Esophagus mucosa (tissue), 1 donor: ENCODE results near the gene QARS1. TPM values are rescaled to one million over a fixed set of nuclear protein-coding genes. Genes with fewer than 3 reads are reported as not detected.

Source experiments
- ATAC-seq: fragments of 200-7000 bp; cut with Tn5 transposase; one replicate; pipeline ENCODE4 v1.9.1; 2020
- total RNA-seq: library from RNA; stranded (reverse); gene quantifications from one replicate; pipeline ENCODE4 v1.2.4, GENCODE V29; 2023
- donor health status: DM: yes; HTN: yes; CAD: no.

Gene QARS1
- total RNA-seq, 1 donor from 2014 or later = 252 TPM

DNA sequence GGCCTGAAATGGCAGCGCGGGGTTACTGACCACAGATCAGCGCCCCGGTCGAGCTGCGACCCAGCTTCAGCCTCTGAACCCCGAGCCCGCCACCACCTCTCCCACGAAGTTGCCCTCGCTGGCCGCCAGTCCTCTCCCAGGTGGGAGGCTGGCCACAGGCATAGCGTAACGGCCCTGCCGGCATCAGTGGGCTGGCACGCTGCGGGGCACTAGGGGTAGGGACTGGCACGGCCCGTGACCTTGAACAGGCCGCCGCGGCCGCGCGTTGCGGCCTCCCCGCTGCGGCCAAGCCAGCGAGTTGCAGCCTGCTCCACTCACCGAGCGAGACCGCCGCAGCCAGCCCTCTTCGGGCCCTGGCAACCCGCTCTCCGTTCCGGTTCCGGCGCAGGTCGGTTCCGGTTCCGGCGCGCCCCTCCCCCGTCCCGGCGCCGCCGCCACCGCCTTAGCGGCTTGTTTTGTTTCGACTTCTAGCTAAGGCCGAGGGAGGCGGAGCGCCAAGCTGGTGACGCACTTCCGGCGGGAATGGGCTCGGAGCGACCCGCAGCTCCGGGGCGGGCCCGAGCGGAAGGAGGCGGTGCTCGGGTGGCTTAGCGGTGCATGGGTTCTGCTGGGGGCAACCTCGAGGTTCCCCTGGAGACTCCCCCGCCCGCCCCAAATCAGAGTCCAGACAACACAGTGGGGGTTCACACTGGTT lies 16.0 kb upstream of the QARS1 start, which contains the start of gene USP19:
Gene USP19, minus strand, starts transcription at position 386 of the 694 bp plus-strand sequence. CDS start 1,678 bp downstream, outside the sequence.
- ATAC-seq = peak; percentile 87

DNA sequence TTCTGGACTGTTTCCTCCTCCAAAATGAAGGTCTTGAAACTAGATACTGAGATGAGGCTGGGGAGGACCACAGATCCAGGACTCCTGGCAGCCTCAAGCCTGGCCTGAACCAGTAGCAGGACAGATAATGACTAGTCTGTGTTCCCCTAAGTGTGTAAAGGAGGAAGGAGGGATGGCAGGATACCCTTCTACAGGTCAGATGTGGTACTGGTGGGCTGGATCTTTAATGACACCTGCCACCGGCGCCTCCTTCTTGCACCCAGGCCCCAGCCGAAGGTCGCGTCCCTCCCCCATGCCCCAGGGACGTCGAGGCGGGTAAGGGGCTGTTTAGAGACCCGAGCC lies 15.5 kb upstream of the QARS1 start:
- peak; percentile 0 for ATAC-seq

DNA sequence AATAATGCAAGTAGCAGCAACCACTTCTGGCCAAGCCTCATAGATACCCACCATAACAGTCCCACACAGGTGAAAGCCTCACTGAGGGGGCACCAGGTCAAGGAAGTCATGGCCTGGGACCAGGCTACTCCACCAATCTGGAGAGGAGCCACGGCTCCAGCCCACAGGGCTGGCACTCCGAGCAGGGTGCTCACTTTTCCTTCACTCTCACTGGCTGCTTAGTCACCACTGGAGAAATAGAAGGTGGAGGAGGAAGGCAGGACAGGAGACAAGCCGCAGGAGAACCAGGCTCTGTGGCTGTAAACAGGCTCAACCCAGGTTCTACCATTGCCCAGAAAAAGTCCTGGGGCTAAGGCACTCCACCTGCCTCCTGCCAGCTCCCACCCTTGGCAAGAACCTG lies 14.9 kb upstream of the QARS1 start:
- ATAC-seq = peak; percentile 31

DNA sequence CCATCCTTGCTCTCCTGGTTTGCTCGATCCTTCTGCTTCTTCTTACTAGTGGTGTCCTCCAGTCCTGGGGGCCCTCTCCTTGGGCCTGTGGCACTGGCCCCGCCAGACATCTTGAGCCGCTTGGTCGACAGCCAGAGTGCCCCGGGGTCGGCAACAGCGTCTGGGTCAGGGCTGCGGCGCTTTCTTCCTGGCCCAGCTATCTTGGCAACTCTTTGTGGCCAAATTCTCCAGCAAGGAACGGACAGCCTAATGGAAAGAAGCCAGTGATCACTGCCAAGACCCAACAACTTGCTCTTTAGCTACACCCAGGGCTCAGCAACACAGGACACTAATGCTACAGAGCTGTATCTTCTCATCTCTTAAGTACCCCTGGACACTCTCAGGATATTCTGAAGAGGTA lies 14.5 kb upstream of the QARS1 start:
- ATAC-seq = no peak

DNA sequence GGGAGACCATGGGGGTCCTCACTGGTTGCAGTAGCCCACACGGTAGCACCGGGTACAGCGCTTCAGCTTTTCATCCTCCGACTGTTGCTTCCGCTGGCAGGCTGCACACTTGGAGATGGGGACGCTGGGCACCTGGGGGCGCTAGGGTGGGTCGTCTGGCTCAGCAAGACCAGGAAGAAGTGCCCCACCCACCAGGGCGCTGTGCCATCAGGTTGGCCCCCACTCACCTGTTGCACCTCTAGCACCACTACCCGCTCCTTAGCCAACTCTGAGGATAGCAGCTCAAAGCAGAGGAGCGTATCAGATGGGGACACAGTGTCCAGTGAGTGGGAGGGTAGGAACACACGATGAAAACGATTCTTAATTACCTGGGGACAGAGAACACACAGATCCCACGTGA lies 7.7 kb upstream of the QARS1 start:
- ATAC-seq = no peak

- no peak for ATAC-seq
Measured at GRCh38 chr3:49111347-49111746, 6.8 kb upstream of the QARS1 start.

DNA sequence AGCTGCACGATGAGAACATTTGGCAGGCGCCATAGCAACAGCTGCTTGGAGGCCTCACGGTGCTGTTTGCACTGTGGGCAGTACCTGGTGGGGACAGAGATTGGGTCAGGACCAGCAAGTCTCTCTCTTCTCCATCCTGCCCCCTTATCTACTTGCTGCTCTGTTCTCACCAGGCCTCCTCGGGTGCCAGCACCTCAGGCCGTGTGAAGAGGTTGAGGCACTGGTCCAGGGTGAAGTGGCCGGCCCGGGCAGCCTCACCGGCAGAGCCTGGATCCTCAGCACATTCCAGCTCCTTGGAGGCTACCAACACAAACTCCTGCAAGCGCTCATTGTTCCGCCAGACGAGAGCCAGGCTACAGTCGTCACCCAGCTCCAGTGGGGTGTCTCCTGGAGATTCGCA lies 6.2 kb upstream of the QARS1 start:
- ATAC-seq = no peak

GRCh38 chr3:49108346-49108745 lies 3.8 kb upstream of the QARS1 start:
- ATAC-seq = no peak

DNA sequence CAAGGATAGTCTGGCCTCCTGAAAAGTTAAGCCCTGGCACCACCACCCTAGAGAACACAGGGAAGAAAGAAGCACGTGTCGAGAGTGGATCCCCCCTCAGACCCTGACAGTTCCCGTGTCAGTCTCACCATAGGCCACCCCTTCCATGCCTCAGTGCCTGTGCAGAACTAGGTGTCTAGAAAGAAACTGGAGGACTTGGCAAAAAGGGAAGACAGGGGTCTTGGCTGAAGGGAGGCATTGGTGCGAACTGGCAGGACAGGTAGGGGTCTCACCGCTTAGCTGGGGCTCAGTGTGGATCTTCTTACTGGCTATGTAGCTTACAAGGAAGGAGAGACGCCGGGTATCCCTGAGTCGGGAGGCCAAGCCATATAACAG lies 518 bp downstream of the QARS1 start:
- no peak for ATAC-seq

- ATAC-seq = no peak
Measured at GRCh38 chr3:49100046-49100615, 4.4 kb downstream of the QARS1 start.

DNA sequence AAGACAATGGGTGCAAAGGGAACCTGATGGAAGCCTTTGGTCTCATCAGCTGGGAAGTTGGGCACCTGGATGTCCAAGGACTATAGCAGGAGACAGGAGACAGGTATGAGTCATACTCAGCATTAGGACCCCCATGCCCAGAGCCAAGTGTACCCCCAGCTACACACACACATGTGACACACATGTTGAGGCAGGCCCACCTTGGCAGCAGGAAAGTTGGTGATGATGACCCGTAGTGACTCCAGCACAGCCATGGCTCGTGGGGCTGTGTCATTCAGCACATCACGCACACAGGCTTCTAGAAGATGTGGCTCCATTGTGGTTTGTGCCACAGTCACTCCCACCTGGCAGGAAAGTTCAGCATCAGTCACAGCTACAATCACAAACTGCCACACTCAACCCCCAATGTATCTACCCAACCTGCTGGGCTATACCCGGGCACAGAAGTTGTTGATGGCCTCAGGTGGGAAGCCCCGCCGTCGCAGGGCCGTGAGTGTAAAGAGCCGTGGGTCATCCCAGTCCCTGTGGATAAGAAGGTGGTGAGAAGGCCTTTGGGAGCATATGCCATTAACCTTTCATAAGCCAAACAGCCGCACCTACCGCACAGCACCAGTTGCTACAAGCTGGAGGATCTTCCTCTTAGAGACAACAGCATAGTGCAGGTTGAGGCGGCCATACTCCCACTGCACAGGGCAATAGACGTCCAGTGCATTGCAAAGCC lies 5.5 kb downstream of the QARS1 start:
- ATAC-seq = no peak

DNA sequence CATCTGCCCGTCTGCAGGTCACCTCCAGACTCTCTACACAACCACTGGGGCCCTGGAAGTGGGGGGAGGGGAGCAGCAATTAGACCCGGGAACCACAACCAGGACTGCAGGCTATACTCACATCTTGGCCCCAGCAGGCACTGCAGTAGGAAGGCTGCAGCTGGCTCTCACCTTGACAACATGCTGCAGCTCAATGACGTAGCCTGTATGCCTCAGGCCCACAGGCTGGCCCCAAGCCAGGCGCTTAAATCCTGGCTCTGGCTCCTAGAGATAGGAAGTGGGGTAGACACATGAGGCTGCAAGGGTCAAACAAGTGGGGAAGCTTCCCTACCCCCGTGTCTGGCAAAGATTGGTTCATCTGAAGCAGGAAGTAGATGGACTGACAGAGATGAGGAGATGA lies 6.1 kb downstream of the QARS1 start:
- ATAC-seq = no peak

DNA sequence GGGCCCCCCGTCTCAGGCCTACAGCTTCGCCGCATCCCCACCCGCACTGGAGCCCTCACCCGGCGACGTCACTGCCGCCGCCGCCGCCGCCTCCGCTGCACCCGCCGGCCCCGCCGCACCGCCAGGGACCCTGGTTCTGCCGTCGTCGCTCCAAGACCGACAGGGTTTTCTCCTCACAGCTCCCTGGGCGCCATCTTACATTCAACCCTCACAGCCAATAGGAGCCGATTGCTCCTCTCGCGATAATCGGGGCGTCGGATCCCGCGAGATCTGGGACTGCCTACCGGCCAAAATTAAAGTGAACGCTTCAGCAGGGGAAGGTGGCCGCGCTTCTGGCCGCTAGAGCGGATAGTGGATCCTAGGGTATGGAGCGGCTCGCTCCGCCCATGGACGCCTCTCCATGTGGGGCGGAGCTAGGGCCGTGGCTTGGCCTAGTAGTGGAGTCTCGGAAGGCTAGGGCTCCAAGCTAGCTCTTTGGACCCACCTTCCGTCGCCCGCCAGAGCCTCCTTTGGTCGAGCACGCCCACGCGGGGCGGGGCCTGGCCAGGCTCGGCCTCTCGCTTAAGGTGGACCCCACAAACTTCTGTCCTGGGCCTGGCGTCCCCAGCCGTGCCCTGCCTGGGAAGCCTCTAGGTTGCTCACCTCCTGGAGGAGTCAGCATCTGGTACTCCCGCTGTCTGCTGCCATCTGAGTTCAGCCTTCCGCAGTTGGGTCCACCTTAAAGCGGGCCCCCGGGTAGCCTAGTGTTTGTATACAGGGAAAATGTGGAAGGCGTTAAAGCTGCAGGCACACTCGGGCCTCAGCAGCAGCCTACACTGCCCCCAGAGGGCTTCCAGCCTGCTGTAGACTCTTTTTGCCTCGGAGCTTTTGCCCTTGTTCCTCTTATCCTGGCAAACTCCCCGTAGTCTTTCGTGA lies 10.4 kb downstream of the QARS1 start, which contains the start of gene QRICH1:
Gene QRICH1, minus strand, starts transcription at position 219 of the 915 bp plus-strand sequence. CDS start 17,054 bp downstream, outside the sequence.
- peak; percentile 92 for ATAC-seq

- ATAC-seq = peak; percentile 67
Measured at GRCh38 chr3:49092938-49093852, 11.4 kb downstream of the QARS1 start.

DNA sequence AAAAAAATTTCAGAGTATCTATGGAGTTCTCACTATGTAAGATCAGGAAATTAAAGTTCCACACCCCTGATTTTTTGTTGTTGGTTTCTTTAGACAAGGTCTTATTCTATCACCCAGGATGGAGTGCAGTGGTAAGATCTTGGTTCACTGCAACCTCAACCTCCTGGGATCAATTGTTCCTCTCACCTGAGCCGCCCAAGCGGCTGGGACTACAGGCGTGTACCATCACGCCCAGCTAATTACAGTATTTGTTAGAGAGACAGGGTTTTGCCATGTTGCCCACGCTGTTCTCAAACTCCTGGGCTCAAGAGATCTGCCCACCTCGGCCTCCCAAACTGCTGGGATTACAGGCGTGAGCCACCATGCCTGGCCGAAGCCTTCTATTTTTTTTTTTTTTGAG lies 23.1 kb downstream of the QARS1 start:
- ATAC-seq = peak; percentile 86

DNA sequence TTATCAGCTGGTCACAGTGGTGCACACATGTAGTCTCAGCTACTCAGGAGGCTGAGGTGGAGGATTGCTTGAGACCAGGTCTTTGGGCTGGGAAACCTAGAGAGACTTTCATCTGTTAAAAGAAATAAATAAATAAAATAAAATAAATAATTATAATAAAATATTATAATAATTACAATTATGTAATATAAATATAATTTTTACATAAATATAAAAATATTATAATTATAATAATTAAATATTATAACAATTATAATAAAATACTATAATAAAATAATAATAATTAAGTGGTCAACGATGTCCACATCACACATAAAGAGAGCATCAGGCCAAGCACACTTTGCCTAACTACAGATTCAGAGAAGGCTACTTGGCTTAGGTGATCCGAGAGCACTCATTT lies 25.3 kb downstream of the QARS1 start:
- ATAC-seq = no peak

DNA sequence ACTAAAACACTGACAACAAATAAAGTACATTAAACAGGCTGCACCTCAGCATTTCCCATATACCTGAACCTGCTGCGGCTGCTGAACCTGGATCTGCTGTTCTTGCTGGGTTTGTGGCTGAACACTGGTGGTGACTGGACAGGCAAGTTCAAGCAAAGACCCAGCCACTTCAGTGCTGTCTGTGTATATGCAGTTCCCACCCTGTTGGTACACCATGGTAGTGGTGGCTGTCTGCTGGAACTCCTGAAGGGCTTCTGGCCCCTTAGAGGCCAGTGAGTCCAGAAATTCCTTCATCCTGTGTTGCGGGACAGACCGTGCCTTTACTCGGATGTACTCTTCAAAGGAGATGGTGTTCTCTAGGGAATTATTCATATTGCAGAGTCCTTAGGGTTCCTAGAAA lies 27.9 kb downstream of the QARS1 start:
- ATAC-seq = no peak

DNA sequence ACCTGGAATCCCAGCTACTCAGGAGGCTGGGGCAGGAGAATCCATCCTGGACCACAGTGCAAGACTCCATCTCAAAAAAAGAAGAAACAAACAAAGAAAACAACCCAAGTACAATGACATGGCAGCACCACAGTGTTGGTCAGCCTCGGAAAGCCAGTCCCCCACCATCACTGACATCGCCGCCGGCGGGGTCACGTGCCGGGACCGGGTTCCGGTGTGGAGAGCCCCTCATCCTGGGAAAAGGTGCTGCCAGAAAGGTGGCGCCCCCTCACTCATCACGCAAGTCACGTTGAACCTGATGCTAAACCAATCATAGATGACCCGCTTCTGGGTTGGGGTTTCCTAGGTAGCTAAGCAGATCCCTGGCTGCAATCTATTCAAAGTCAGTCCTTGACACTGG lies 28.4 kb downstream of the QARS1 start:
- ATAC-seq = no peak

GRCh38 chr3:49058011-49058410 lies 46.5 kb downstream of the QARS1 start:
- no peak for ATAC-seq

DNA sequence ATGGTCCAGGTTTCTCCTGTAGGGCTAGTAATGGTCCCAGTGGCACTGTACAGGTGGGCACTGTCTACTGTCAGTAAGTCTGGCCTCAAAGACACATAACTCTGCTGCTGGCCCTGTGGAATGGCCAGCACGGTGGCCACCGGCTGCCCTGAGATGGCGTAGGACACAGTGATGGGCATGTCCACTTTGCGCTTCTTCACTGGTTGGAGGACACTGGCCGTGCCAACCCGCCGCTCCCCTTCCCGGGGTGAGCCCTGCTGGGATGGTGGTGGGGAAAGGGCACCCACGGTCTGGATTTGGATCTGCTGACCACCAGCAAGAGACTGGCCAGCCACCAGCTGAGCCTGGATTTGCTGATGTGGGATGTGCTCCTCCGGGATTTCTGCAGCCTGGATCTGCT lies 47.3 kb downstream of the QARS1 start:
- ATAC-seq = no peak

DNA sequence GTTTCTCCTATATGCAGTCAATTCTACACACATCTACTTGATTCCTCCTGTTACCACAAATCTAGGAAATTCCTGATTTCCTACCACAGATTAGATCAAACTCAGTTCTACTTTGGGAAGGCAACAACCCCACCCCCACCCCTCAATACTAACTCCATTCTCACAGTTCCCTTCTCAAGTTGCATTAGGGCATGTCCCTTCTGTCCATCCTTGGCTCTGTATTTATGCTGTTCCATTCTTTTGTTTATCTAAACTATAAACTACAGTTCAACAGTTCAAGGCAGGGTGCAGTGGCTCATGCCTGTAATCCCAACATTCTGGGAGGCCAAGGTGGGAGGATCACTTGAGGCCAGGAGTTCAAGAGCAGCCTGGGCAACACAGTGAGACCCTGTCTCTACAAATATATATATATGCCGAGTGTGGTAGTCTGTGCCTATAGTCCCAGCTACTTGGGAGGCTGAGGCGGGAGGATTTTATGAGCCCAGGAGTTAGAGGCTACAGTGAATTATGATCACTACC lies 50.2 kb downstream of the QARS1 start:
- no peak for ATAC-seq

DNA sequence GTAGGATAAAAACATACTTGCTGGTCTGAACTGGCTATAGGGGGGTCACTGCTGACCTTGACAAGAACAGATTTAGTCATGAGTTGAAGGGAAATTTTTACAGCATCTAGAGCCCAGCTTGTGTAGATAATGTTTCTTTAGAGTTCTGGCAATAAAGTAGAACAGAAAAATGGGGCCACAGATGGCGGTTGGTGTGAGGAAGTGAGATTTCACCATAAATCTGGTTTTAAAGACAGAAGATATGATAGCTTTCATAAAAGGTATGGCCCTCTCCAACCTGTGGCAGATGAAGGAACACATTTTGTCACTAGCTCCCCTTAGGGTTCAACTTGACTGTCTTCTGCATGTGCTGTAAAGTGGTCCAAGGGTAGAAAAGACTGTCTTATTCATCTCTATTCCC lies 51.0 kb downstream of the QARS1 start:
- ATAC-seq = no peak
